HG02840 (cell line): ENCODE measurements around the gene NCOA3.
"Not testable (repeated sequence)": the region's sequence is repeated elsewhere in the genome, so short reads cannot be mapped to it uniquely, and the experiment has no call there.

ENCODE experiments used
- ATAC-seq: cut with Tn5 transposase; IDR thresholded peaks from one replicate; pipeline ENCODE4 v1.9.1; 2021; ENCODE audit warnings: mild to moderate bottlenecking, moderate library complexity, moderate number of reproducible peaks; ENCODE audit not compliant: unreplicated experiment, low FRiP score

NCOA3 gene

DNA sequence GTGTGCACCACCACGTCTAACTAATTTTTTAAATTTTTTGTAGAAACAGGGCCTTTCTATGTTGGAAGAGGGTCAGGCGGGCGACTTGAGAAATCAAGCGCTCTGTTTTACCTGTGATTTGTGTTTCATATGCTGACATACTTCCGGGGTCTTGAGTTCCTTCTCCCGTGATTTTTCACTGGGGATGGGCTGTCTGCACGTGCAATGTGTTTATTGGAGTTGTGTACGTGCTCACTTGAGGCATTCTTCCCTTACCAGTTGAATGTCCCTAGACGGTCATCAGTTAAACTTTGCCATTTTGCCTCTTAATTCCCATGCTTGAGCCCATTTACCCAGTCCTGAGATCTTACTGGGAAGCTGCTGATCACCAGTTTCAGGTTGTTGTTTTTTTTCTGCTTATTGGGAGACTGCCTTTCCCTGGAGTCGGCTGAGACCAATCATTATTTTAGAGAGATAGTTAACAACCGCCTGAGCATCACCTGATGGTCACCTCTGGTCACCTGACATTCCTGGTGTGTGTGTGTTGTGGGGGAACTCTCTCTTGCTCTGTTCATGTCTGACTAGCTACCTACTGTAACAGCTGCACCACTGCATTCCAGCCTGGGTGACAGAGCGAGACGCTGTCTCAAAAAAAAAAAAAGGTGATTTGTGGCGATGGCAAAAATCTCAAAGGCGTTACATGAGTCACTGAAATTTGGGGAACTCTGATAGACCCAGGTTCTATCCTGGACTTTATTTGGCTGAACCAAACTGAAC is 34.8 kb upstream of the NCOA3 start:
- no peak for ATAC-seq

DNA sequence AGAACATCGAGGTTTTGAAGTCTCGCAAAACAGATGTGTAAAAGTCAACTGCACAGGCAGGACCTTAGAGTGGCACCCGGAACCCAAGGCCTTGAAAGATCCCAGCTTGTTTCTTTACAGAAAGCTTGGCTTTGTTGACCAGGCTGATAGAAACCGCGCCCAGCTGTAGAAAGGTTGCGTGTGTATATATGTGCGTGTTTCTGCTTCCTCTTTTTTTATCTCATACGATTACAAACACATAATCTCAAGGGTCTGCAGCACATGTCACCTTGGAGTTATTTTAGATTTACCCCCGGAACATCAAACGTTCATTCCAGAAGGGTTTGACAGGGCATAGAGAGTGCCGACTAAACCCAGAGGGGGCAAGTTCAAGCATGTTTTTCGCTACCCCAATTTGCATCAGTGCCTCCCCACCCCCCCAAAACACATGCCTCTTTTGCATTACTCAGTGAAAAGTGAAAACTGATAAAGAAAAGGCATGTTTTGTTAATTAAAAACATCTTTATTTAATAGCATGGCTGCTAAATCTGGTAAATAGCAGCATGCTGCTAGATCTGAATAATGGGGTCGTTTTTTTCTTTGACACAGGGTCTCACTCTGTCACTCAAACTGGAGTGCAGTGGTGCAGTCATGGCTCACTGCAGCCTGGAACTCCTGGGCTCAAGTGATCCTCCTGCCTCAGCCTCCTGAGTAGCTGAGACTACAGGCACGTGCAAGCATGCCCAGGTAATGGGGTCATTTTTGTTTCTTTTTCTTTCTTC is 33.2 kb upstream of the NCOA3 start:
- no peak for ATAC-seq

DNA sequence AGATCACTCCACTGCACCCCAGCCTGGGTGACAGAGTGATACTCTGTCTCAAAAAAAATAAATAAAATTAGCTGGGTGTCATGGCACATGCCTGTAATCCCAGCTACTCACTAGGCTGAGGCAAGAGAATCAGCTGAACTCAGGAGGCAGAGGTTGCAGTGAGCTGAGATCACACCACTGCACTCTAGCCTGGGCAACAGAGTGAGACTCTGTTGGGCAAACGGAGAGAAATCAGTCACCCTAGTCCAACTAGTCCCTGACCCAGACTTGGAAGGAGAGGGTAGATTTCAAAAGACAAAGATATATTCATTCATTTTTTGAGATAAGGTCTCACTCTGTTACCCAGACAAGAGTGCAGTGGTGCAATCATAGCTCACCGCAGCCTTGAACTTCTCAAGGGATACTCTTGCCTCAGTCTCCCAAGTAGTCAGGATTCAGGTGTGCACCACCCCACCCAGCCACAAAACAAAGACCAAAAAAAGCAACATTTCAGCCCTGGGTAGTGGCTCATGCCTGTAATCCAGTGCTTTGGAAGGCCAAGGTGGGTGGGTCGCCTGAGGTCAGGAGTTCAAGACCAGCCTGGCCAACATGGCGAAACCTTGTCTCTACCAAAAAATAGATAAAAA is 26.2 kb upstream of the NCOA3 start:
- no peak for ATAC-seq

DNA sequence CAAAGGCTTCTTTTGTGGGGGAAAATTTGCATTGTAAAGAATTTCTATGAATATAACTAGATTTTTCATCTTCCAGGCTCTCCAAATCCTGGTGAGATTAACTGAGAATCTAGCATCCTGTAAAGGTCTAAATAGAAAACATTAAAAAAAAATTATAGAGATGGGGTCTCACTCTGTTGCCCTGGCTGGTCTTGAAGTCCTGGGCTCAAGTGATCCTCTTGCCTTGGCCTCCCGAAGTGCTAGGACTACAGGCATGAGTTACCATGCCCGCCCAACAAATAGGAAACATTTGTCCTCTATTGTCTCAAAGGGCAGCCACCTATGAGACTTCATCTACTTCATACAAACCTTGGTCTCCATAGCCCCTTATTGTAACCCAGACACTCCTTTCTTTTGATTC is 25.2 kb upstream of the NCOA3 start:
- ATAC-seq, result no peak

GRCh38 chr20:47479093-47479492 is 22.6 kb upstream of the NCOA3 start:
- no peak for ATAC-seq

- ATAC-seq, result no peak
These were observed 22.2 kb upstream of the NCOA3 start for GRCh38 chr20:47479506-47479905.

- no peak for ATAC-seq
These were observed 21.4 kb upstream of the NCOA3 start for GRCh38 chr20:47480239-47480638.

- no peak for ATAC-seq
These were observed 21.0 kb upstream of the NCOA3 start for GRCh38 chr20:47480705-47481104.

GRCh38 chr20:47481330-47482216 is 20.1 kb upstream of the NCOA3 start:
- no peak for ATAC-seq

DNA sequence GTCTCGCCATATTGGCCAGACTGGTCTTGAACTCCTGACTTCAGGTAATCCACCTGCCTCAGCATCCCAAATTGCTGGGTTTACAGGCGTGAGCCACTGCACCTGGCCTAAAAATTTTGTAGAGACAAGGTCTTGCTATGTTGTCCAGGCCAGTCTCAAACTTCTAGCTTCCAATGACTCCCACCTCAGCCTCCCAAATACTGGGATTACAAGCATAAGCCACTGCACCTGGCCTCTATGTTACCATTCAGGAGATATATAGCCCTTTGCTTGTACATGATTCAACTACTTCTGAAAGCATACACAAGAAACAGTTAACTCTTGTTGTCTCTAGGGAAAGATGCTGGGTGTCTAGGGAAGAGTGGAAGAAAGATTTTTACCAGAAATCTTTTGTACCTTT is 19.0 kb upstream of the NCOA3 start:
- no peak for ATAC-seq

- no peak for ATAC-seq
These were observed 17.4 kb upstream of the NCOA3 start for GRCh38 chr20:47484303-47484702.

DNA sequence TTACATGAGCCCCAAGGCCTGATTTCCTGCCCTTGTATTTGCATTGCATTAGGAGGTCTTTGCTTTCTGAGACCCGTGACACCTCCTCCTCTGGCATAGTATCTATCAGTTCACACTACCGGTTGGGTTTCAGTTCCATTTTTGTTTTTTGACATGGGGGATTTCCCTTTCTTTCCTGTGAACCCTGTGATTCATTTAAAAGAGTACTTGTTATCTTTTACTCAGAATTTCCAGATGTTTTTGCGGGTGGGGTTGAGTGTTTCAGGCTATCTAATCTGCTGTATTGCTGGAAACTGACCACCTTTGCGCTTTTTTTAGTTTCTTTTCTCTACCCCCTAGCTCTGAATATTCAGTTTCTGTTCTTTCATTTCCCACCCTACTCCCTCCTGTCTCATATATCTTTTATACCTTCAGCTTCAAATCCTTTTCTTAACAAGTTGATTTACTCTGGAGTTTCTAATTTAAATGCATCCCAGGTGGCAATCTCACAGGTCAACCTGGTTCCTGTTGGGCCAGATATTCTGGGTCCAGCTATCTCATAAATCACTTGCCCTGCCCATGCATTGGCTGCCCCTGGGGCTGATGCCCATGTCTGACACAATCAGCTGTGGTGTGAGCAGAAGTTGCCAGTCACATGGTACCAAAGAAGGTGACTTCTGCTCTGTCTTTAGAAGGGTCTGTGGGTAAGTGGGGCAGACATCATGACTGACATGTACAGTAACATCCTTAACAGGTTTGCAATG is 14.3 kb upstream of the NCOA3 start:
- ATAC-seq, result peak; percentile 66

GRCh38 chr20:47489448-47489872 is 12.2 kb upstream of the NCOA3 start:
- ATAC-seq, result no peak

DNA sequence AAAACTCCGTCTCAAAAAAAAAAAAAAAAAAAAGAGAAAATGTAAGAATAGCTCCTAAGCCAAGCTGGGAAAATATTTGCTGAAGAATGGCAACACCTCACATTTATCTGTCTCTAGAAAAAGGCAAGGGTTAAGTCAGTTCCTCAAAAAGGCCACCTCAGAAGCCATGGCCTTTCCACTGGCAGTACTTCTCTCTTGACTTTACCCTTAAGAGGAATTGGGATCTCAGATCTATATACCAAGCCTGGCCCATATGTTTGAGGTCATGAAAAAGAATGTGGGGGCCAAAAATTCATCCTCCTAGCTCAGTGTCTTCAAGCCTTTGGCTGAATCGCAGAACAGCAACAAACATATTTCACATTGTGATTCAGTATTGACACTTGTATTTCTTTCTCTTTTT is 10.9 kb upstream of the NCOA3 start:
- no peak for ATAC-seq

DNA sequence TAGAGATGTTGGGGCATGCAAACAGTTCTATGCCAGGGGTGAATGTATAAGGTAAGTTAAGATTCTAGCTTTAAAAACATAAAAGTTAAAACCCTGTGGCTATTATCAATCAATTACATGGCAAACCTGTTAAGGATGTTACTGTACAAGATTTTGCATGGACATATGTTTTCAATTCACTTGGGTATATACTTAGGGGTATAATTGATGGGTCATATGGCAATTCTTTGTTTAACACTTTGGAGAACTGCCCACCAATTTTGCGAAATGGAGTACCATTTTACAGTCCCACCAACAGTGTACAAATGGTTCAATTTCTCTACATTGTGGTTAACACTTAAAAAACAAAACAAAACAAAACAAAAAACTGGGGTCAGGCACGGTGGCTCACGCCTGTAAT is 9.4 kb upstream of the NCOA3 start:
- no peak for ATAC-seq

DNA sequence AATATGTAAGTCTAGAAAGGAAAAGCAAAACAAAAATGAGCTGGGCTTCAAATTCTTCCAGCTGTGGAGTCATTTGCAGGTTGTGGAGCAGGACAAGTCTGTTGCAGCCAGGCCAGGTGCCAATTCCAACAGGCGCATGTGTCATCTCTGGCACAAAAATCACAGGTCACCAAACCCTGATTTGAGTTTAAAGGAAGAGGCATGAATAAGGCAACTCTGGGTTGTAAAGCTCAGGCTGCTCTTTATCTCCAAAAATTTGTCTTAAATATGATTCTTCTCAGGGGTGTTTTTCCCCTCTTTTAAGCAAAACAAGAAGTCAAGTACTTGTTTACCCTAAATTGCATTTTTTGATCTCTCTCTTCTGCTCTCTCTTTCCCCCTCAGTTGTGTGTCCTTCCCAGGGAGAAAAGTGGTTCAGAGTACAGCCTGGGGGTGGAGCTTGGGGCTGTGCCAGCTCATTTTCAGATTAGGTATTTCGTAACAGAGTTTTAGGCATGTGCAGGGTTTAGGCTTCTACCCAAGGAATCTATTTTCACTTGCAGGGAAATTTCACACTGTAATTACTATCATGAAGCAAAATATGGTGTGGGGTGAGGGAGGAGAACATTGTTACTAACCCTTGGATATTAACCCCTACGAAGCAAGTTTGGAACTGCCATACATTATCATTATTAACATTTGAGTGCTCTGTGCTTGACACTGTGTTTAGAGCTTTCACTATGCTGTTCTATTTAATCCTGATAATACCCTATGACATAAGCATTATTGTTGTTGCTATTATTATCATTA is 8.3 kb upstream of the NCOA3 start:
- ATAC-seq, result no peak

- no peak for ATAC-seq
These were observed 7.8 kb upstream of the NCOA3 start for GRCh38 chr20:47493963-47494293.

- not testable (repeated sequence) for ATAC-seq
These were observed 7.1 kb upstream of the NCOA3 start for GRCh38 chr20:47494606-47495005.

DNA sequence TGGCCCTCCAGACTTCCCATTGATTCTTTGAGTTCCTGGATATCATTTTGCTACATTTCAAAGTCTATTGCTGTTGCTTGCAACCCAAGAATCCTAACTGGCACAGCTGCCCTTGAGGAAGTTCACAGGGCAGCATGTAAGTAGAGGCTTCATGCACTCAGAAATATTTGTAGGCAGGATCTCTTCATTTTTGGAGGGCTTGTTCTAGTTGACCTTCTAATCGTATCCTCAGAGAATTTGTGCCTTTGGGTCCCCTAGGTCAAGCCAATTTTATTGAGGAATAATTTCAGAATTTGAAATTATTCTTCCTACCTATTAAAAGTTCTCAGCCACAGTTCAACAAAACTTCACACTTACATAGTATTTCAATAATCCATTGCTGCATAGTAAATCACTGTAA is 5.6 kb upstream of the NCOA3 start:
- no peak for ATAC-seq
